WERI-Rb-1 (cell line): ENCODE data around the gene PMF1.

Experiments
- DNase-seq: peaks from one replicate; pipeline ENCODE4 v3.0.0-alpha.2; 2020
- H3K27ac ChIP-seq: fragments of 250-450 bp; sonication (Bioruptor Pico); 2 replicates; pipeline ENCODE4 v1.5.1; 2020; ENCODE audit warnings: mild to moderate bottlenecking, moderate library complexity
- H3K27me3 ChIP-seq: fragments of 250-450 bp; sonication (Bioruptor Pico); 2 replicates; pipeline ENCODE4 v1.5.1; 2021; ENCODE audit warnings: mild to moderate bottlenecking, low read depth, moderate library complexity; ENCODE audit not compliant: insufficient read depth, severe bottlenecking
- H3K36me3 ChIP-seq: fragments of 250-450 bp; sonication (Bioruptor Pico); 2 replicates; pipeline ENCODE4 v1.5.1; 2020; ENCODE audit warnings: mild to moderate bottlenecking, moderate library complexity
- H3K4me3 ChIP-seq: 2 replicates; pipeline ENCODE4 v1.5.1; 2011; ENCODE audit warnings: low read depth, mild to moderate bottlenecking, control low read depth, low read length
- H3K9me3 ChIP-seq: fragments of 250-450 bp; sonication (Bioruptor Pico); 2 replicates; pipeline ENCODE4 v1.5.1; 2021; ENCODE audit warnings: mild to moderate bottlenecking, moderate library complexity; ENCODE audit not compliant: severe bottlenecking
- TF ChIP-seq, protein P1 (sequence below): IDR thresholded peaks from 2 replicates; pipeline ENCODE4 v1.5.1; 2011; ENCODE audit warnings: low read depth, mild to moderate bottlenecking, control low read depth, inconsistent platforms, low read length

Gene PMF1

DNA sequence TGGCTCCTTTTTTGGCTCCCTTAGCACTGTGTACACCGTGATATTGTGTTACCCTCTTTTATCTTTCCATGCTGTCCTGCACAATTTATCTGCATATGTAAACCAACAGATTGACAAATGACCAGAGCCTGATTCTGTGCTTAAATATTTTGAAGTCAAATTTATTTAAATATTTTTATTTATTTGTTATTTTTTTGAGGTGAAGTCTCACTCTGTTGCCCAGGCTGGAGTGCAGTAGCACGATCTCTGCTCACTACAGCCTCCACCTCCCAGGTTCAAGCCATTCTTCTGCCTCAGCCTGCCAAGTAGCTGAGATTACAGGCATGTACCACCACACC, 12.8 kb downstream of the PMF1 start:
- no peaks in the 10 kb centered on the region for H3K27me3 ChIP-seq
- DNase-seq = no peak
- no peaks in the 10 kb centered on the region for H3K9me3 ChIP-seq
- no peak overlapping the region for H3K4me3 ChIP-seq
- no peak overlapping the region for H3K27ac ChIP-seq
- TF ChIP-seq, protein P1, sequence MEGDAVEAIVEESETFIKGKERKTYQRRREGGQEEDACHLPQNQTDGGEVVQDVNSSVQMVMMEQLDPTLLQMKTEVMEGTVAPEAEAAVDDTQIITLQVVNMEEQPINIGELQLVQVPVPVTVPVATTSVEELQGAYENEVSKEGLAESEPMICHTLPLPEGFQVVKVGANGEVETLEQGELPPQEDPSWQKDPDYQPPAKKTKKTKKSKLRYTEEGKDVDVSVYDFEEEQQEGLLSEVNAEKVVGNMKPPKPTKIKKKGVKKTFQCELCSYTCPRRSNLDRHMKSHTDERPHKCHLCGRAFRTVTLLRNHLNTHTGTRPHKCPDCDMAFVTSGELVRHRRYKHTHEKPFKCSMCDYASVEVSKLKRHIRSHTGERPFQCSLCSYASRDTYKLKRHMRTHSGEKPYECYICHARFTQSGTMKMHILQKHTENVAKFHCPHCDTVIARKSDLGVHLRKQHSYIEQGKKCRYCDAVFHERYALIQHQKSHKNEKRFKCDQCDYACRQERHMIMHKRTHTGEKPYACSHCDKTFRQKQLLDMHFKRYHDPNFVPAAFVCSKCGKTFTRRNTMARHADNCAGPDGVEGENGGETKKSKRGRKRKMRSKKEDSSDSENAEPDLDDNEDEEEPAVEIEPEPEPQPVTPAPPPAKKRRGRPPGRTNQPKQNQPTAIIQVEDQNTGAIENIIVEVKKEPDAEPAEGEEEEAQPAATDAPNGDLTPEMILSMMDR = no peak
- H3K36me3 ChIP-seq = peaks cover 74% of the 10 kb centered on the region

DNA sequence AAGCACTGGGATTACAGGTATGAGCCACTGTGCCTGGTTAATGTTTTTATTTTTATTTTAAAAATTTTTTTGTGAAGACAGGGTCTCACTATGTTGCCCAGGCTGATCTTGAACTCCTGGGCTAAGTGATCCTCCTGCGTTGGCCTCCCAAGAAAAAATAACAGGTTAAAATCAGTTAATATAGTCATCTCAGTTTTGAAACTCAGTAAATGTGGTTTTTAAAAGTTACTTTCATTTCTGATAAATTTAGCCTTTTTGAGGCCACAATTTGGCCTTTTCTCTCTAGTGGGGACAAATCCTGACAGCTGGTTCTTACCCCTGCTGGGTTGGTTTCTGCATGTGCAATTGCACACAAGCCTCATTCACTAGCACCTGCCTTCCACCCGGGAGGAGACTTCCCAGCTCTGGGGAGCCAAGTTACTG, 13.3 kb downstream of the PMF1 start:
- Histone ChIP-seq H3K27me3 (no peaks in the 10 kb centered on the region), H3K36me3 (peaks cover 70% of the 10 kb centered on the region), H3K9me3 (no peaks in the 10 kb centered on the region), H3K27ac (no peak overlapping the region), H3K4me3 (no peak overlapping the region)
- TF ChIP-seq, protein P1 = no peak
- no peak for DNase-seq

DNA sequence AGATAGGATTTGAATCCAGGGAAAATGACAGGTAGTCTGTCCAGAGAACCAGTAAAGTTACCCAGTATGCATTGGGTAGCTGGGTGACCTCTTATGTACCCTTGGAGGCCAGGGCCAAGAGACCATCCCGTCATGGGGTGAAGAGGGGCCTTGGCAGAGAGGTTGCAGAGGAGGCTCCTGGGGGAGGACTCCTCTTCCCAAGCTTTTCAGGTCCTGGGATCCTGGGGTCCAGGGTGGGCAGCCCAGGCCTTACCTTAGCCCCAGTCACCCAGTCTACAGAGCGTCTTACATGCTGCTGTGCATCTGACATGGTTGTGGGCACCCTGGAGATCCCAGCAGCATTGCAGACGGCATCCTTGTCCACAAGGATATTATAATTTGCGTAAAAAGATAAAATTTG, 14.0 kb downstream of the PMF1 start:
- DNase-seq = no peak
- Histone ChIP-seq H3K9me3 (no peaks in the 10 kb centered on the region), H3K36me3 (peaks cover 69% of the 10 kb centered on the region), H3K4me3 (no peak overlapping the region), H3K27me3 (no peaks in the 10 kb centered on the region), H3K27ac (no peak overlapping the region)
- TF ChIP-seq, protein P1 = no peak

DNA sequence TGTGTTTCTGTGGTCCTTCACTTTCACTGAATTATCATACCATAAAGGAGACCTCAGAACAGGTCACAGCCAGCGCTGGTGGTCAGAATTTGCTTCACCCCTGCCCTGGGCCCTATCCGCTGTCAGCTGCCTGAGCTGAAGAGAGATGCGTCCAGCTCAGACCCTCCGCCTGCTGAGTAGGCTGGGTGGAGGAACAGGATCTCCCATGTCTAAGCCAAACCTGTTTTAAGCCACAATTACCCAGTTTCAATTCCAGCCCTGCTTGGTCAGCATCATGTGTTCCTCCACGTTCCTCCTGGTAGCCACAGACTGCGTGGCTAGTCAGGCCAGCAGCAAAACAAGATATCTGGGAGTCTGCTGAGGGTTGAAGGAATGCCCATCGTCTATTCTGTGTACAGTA, 15.7 kb downstream of the PMF1 start:
- H3K27me3 ChIP-seq = no peaks in the 10 kb centered on the region
- no peak overlapping the region for H3K27ac ChIP-seq
- no peak overlapping the region for H3K4me3 ChIP-seq
- DNase-seq = no peak
- TF ChIP-seq, protein P1 = no peak
- H3K36me3 ChIP-seq = peaks cover 62% of the 10 kb centered on the region
- H3K9me3 ChIP-seq = no peaks in the 10 kb centered on the region

DNA sequence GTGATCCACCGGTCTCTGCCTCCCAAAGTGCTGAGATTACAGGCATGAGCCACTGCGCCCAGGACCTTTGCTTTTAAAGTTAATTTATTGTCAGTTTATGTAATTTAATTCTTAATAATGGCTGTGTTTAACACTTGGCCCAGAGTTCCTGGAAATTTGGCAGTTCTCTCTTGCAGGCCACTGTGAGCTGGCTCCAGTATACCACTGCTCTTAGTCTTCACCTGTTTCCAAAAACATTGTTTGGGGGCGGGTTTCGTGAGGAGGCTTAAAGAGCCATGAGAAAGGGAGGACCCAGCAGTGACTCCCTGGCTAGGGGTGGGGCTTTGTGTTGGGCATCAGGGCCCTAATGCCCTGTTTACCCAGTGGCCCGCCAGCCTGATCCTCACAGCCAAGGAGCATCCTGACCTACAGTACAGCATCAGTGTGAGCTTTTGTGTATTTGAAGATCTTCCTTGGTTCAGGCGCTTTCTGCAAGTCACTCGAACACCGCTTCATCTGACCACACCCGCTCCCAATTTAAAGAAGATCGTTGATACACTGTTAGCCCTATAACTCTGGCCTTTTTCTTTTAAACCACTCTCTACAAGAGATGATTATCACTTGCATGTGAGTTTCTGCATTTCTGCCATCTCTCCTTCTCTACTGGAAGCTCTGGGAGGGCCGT, 17.1 kb downstream of the PMF1 start:
- Histone ChIP-seq H3K27me3 (no peaks in the 10 kb centered on the region), H3K27ac (no peak overlapping the region), H3K4me3 (no peak overlapping the region), H3K36me3 (peaks cover 65% of the 10 kb centered on the region), H3K9me3 (no peaks in the 10 kb centered on the region)
- no peak for DNase-seq
- TF ChIP-seq, protein P1 = no peak

DNA sequence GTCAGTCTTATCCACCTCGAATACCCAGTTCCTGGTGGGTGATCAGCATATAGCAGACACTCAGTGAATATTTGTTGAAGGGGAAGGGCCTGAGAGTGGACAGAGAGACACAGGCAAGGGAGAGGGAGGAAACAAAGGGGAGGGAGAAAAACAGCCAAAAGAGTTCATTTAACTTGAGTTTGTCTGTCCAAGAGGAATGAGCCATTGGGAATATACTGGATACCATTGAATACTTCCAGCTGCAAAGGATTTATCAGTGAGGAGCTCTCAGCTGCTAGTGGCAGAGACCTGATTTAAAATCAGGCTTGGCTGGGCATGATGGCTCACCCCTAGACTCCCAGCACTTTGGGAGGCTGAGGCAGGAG, 17.6 kb downstream of the PMF1 start:
- H3K36me3 ChIP-seq = peaks cover 68% of the 10 kb centered on the region
- no peak overlapping the region for H3K4me3 ChIP-seq
- no peak for DNase-seq
- no peaks in the 10 kb centered on the region for H3K27me3 ChIP-seq
- H3K27ac ChIP-seq = no peak overlapping the region
- TF ChIP-seq, protein P1 = no peak
- no peaks in the 10 kb centered on the region for H3K9me3 ChIP-seq
